Measurements from ENCODE around the gene HEXA. TPM values are rescaled to one million over a fixed set of nuclear protein-coding genes. Genes with fewer than 3 reads are reported as not detected.

Gene HEXA
- total and polyA plus RNA-seq, 4 donors: 38.1 to 69.0 (median 52.7) TPM

DNA sequence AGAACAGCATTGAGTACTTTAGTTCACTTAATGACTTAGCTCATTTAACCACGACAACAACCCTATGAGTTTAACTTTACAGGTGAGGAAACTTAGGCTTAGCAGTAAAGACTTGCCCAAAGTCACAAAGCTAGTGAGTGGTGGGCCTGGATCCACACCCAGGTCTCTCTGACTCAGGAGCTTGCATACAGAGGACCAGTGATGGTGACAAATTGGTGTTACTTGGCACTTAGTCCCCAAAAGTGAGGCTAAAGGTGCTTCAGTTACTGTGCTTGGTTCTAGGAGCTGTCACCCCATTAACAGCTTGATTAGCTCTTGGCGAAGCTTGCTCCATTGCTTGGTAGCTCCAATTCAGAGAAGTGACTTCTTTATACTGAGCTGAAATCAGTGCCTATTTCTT is 61.9 kb downstream of the HEXA start:
- H3K36me3 ChIP-seq (ENCODE audit: control insufficient read depth in 4 of 4, insufficient read depth in 3 of 4, low read depth in 1 of 4, low read length in 3 of 4): no peaks in the 10 kb centered on the region
- H3K9me3 ChIP-seq (ENCODE audit: control insufficient read depth in 4 of 4, low read length in 3 of 4): no peaks in the 10 kb centered on the region
- WGBS: 94% methylated on average over 2 of the region's 2 CpGs
- H3K9ac ChIP-seq (ENCODE audit: low read depth in 1 of 2, low read length in 2 of 2): no peak overlapping the region
- H3K27me3 ChIP-seq (ENCODE audit: control insufficient read depth in 4 of 4, insufficient read depth in 4 of 4, low read length in 3 of 4): no peaks in the 10 kb centered on the region
- H3K4me1 ChIP-seq (ENCODE audit: control insufficient read depth in 4 of 4, insufficient read depth in 4 of 4, low read length in 3 of 4): no peaks in the 10 kb centered on the region
- DNase-seq (ENCODE audit: low spot score): no peak
- H3K4me3 ChIP-seq (ENCODE audit: low read depth in 1 of 3, low read length in 3 of 3): no peak overlapping the region
- TF ChIP-seq JUND (IDR thresholded peaks at IDR 0.05) (no peak), RXRA (IDR thresholded peaks at IDR 0.05) (no peak), GABPA (IDR thresholded peaks at IDR 0.05 in 1 of 2, conservative IDR thresholded peaks at IDR 0.05 in 1 of 2) (no peak), NR2F2 (IDR thresholded peaks at IDR 0.05) (no peak), FOXA1 (IDR thresholded peaks at IDR 0.05) (no peak), FOXA2 (IDR thresholded peaks at IDR 0.05) (no peak), SP1 (IDR thresholded peaks at IDR 0.05) (no peak), YY1 (IDR thresholded peaks at IDR 0.05) (no peak), TAF1 (conservative IDR thresholded peaks at IDR 0.05) (no peak), RAD21 (IDR thresholded peaks at IDR 0.05) (no peak), HNF4A (conservative IDR thresholded peaks at IDR 0.05) (no peak), EGR1 (IDR thresholded peaks at IDR 0.05; ENCODE audit: low read depth in 2 of 2) (no peak), HNF4G (IDR thresholded peaks at IDR 0.05) (no peak)
- TF ChIP-seq, protein P1, sequence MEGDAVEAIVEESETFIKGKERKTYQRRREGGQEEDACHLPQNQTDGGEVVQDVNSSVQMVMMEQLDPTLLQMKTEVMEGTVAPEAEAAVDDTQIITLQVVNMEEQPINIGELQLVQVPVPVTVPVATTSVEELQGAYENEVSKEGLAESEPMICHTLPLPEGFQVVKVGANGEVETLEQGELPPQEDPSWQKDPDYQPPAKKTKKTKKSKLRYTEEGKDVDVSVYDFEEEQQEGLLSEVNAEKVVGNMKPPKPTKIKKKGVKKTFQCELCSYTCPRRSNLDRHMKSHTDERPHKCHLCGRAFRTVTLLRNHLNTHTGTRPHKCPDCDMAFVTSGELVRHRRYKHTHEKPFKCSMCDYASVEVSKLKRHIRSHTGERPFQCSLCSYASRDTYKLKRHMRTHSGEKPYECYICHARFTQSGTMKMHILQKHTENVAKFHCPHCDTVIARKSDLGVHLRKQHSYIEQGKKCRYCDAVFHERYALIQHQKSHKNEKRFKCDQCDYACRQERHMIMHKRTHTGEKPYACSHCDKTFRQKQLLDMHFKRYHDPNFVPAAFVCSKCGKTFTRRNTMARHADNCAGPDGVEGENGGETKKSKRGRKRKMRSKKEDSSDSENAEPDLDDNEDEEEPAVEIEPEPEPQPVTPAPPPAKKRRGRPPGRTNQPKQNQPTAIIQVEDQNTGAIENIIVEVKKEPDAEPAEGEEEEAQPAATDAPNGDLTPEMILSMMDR (IDR thresholded peaks at IDR 0.05; ENCODE audit: low read depth, low read length, missing input control): no peak
- TF ChIP-seq, protein P2, sequence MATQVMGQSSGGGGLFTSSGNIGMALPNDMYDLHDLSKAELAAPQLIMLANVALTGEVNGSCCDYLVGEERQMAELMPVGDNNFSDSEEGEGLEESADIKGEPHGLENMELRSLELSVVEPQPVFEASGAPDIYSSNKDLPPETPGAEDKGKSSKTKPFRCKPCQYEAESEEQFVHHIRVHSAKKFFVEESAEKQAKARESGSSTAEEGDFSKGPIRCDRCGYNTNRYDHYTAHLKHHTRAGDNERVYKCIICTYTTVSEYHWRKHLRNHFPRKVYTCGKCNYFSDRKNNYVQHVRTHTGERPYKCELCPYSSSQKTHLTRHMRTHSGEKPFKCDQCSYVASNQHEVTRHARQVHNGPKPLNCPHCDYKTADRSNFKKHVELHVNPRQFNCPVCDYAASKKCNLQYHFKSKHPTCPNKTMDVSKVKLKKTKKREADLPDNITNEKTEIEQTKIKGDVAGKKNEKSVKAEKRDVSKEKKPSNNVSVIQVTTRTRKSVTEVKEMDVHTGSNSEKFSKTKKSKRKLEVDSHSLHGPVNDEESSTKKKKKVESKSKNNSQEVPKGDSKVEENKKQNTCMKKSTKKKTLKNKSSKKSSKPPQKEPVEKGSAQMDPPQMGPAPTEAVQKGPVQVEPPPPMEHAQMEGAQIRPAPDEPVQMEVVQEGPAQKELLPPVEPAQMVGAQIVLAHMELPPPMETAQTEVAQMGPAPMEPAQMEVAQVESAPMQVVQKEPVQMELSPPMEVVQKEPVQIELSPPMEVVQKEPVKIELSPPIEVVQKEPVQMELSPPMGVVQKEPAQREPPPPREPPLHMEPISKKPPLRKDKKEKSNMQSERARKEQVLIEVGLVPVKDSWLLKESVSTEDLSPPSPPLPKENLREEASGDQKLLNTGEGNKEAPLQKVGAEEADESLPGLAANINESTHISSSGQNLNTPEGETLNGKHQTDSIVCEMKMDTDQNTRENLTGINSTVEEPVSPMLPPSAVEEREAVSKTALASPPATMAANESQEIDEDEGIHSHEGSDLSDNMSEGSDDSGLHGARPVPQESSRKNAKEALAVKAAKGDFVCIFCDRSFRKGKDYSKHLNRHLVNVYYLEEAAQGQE (IDR thresholded peaks at IDR 0.05): no peak
- TF ChIP-seq, protein P3, sequence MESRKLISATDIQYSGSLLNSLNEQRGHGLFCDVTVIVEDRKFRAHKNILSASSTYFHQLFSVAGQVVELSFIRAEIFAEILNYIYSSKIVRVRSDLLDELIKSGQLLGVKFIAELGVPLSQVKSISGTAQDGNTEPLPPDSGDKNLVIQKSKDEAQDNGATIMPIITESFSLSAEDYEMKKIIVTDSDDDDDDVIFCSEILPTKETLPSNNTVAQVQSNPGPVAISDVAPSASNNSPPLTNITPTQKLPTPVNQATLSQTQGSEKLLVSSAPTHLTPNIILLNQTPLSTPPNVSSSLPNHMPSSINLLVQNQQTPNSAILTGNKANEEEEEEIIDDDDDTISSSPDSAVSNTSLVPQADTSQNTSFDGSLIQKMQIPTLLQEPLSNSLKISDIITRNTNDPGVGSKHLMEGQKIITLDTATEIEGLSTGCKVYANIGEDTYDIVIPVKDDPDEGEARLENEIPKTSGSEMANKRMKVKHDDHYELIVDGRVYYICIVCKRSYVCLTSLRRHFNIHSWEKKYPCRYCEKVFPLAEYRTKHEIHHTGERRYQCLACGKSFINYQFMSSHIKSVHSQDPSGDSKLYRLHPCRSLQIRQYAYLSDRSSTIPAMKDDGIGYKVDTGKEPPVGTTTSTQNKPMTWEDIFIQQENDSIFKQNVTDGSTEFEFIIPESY (IDR thresholded peaks at IDR 0.05): no peak
- TF ChIP-seq, protein P4, sequence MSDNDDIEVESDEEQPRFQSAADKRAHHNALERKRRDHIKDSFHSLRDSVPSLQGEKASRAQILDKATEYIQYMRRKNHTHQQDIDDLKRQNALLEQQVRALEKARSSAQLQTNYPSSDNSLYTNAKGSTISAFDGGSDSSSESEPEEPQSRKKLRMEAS (IDR thresholded peaks at IDR 0.05): no peak
- TF ChIP-seq, protein P5, sequence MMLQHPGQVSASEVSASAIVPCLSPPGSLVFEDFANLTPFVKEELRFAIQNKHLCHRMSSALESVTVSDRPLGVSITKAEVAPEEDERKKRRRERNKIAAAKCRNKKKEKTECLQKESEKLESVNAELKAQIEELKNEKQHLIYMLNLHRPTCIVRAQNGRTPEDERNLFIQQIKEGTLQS (IDR thresholded peaks at IDR 0.05): no peak
- H3K27ac ChIP-seq (ENCODE audit: low read depth in 1 of 2, low read length in 2 of 2): no peak overlapping the region
